GM21447 (cell line): ENCODE measurements around the gene ACOT8.
"Not testable (repeated sequence)": the region's sequence is repeated elsewhere in the genome, so short reads cannot be mapped to it uniquely, and the experiment has no call there.

Experiments
- ATAC-seq: cut with Tn5 transposase; IDR thresholded peaks from one replicate; pipeline ENCODE4 v1.9.1; 2021; ENCODE audit not compliant: unreplicated experiment

ACOT8 gene

DNA sequence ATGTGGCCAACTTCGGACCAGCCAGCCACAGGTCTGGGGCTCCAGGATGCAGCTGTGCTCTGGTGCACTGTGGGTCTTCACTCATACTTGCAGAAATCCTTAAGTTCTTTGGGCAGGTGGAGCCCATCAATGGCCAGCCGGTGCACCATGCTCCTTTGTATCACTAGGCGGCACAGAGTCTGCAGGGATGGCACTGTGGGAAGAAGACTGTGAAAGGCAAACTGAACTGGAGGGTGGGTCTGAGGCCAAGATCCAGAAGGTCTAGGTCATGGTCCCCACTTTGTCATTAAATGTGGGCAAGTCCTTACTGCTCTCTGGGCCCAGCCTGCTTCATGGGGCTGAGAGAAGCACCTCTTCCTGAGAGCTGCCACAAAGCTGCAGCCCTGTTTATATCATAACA lies 31.5 kb upstream of the ACOT8 start:
- no peak for ATAC-seq

- no peak for ATAC-seq
Observed at GRCh38 chr20:45887346-45887715, 30.1 kb upstream of the ACOT8 start, which contains the start of gene SPATA25. Gene SPATA25, minus strand, starts transcription at chr20:45887622. Its CDS starts 32 bp downstream, at chr20:45887590.

- no peak for ATAC-seq
Observed at GRCh38 chr20:45886590-45887345, 29.6 kb upstream of the ACOT8 start.

GRCh38 chr20:45883100-45883469 lies 25.9 kb upstream of the ACOT8 start:
- ATAC-seq, result no peak

DNA sequence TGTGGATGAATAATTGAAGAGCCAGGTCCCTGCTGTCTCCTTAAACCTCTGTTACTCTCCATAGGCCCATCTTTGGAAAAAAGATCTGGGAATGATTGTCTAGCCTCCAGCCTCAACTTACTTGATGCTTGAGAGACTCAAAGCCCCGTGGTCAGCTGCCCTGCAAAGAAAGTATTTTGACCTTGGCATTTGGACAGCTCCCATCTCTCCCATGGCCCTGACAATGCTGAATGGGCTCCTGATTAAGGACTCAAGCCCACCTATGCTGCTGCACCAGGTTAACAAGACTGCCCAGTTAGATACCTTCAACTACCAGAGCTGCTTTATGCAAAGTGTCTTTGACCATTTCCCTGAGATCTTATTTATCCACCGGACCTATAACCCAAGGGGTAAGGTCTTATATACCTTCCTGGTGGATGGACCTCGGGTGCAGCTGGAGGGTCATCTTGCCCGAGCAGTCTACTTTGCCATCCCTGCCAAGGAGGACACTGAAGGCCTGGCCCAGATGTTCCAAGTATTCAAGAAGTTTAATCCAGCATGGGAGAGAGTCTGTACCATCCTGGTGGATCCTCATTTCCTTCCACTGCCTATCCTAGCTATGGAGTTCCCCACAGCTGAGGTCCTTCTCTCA lies 25.4 kb upstream of the ACOT8 start:
- ATAC-seq, result no peak

DNA sequence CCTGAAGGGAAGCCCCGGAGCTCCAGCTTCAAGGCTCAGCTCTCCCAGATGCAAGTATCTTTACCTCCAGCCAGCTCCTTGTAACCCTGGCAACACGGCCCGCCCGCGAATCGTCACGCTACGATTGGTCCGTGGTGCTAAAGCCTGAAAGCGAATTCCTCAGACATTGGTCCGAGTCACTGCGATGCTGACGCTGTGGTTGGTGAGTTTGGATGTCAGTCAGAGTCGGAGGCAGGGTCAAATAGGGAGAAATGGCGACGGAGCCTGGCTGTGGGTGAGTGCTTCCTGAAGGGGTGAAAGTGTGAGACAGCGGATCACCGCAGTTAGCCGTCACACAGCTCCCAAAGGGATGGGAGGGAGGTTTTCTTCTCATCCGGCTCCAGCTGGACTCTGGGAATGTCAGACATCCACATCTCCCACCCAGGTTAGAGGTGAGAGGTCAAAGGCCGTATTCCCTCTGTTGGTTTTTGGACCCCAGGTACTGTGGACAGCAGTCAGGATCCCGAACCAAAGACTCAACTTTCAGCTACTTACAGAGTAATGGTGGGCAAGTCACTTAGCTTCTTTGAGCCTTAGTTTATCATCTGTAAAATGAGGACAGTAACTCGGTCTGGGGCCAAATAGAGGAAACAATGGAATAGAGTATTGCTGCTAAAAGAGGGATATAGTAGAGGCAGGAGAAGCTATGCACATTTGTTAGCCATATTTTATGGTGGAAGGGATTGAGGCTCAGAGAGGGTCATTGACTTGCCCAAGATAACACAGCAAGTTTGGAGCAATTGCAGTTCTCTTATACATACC lies 24.0 kb upstream of the ACOT8 start, which contains the start of gene ZSWIM1:
Gene ZSWIM1, plus strand, starts transcription at position 240 of the 801 bp plus-strand sequence. CDS start 1,366 bp downstream, outside the sequence.
- peak; percentile 95 for ATAC-seq

- no peak for ATAC-seq
Observed at GRCh38 chr20:45878076-45878761, 21.0 kb upstream of the ACOT8 start.

- ATAC-seq, result no peak
Observed at GRCh38 chr20:45874576-45874975, 17.4 kb upstream of the ACOT8 start.

- not testable (repeated sequence) for ATAC-seq
Observed at GRCh38 chr20:45874104-45874481, 16.9 kb upstream of the ACOT8 start.

GRCh38 chr20:45873409-45874103 lies 16.4 kb upstream of the ACOT8 start:
- ATAC-seq, result no peak

DNA sequence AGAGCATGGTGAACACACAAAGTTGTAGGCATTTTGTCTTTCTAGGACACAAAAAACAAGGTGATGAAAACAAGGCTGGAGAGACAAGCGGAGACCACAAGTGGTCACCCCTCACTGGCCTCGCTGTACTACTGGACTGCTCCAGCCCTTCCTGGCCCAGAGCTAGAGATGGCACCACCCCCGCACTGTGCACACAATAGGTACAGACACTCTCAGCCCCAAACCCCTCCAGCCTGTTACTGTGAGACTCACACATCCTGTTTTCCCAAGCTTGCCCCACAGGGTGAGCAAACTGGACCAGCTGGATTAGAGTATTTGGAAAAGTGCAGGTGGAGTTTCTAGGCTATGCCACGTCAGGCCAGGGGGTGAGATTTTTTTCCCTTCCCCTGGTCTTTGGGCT lies 15.4 kb upstream of the ACOT8 start:
- no peak for ATAC-seq

DNA sequence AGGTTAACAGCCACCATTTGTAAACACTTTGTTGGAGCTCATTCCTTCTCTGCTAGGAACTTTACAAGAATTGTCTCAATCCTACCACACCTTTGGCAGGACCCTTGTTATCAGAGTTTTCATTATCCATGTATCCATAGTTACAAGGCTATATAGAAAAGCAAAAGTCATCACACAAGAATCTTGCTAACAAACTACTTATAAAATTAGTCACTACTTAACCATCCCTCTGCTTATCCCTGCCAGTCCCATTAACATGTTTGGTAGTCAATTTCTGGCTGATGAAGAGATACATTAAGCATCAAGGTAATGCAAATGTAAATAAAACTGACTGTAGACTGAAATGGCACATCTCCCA lies 10.6 kb upstream of the ACOT8 start:
- no peak for ATAC-seq

DNA sequence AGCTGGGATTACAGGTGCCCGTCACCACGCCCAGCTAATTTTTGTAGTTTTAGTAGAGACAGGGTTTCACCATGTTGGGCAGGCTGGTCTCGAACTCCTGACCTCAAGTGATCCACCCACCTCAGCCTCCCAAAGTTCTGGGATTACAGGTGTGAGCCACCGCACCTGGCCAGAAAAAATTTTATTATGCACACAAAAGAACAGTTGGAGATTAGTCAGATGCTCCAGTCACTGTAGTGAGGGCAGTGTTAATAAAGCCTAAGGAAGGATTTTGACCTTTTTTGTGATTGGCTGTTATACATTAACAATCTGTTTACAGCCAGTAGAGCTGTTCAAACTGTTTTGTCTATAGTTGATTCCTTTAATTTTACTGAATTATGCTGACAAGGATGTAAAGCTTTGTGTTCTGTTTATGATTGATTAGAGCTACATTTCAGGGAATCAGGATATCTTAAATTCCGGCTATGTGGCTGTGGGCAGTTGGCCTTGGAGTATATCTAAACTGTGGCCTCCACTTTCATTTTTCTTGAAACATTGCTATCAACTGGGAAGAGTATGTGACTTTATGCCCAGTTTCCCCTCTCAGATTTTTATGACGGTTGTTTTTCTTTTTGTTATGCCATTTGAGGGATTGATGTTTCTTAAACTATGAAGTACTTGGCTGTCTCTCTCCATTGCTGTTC lies 10.1 kb upstream of the ACOT8 start:
- no peak for ATAC-seq

- ATAC-seq, result no peak
Observed at GRCh38 chr20:45866454-45866853, 9.3 kb upstream of the ACOT8 start.

- ATAC-seq, result no peak
Observed at GRCh38 chr20:45863543-45864470, 6.6 kb upstream of the ACOT8 start.

DNA sequence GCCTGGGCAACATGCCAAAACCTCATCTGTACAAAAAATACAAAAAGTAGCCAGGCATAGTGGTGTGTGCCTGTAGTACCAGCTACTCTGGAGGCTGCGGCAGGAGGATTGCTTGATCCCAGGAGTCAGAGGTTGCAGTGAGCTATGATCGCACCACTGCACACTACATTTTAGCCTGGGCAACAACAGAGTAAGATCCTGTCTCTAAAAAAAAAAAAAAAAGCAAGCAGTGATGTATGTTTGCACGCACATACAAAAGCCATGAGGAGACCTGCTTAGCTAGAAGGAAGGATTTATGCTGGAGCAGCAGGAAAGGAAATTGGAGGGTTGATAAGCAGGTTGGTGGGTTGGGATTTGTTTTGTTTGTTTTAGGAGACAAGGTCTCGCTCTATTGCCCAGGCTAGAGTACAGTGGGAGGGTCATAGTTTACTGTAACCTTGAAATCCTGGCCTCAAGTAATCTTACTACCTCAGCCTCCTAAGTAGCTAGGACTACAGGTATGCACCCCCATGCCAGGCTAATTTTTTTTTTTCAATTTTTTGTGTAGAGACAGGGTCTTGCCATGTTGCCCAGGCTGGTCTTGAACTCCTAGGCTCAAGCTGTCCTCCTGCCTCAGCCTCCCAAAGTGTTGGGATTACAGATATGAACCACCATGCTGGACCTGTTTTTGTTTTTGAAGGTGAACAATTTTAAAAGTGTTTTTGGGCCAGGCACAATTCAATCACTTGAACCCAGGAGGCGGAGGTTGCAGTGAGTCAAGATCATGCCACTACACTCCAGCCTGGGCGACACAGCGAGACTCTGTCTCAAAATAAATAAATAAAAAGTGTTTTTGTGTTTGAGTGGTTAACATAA lies 4.3 kb upstream of the ACOT8 start:
- ATAC-seq, result no peak

DNA sequence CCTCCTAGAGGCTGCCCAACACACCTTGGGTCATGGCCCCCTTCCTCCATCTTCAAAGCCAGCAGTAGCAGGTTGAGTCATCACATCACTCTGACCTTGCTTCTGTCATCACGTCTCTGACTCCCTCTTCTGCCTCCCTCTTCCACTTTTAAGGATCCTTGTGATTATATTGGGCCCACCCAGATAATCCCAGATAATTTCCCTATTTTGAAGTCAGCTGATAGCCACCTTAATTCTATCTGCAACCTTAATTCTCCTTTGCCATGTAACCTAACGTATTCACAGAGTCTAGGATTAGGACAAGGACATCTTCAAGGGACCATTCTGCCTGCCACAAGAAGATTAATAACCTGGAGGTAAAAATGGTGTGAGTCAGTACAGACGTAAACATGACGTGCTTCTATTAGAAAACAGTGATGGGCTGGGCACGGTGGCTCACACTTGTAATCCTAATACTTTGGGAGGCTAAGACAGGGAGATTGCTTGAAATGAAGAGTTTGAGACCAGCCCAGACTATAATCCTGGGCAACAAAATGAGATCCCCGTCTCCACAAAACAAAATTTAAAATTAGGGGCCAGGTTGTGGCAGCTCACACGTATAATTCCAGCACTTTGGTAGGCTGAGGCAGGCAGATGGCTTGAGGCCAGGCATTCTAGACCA lies 3.5 kb upstream of the ACOT8 start:
- ATAC-seq, result no peak

GRCh38 chr20:45859916-45860315 lies 2.7 kb upstream of the ACOT8 start:
- no peak for ATAC-seq
